HL-60 (cell line): Measurements from ENCODE around the gene TMTC4.

Source experiments
- DNase-seq, 2 experiments: peaks; one replicate each; pipeline ENCODE4 v3.0.0-alpha.2; 2010 to 2020; ENCODE audit warnings: low read depth in 1 of 2, low spot score in 1 of 2
- H3K27ac ChIP-seq: fragments of 250-450 bp; sonication (Bioruptor Pico); replicated peaks from 2 replicates; pipeline ENCODE4 v1.5.1; 2020; ENCODE audit warnings: mild to moderate bottlenecking, moderate library complexity
- H3K27me3 ChIP-seq: fragments of 250-450 bp; sonication (Bioruptor Pico); 2 replicates; pipeline ENCODE4 v1.5.1; 2021; ENCODE audit warnings: mild to moderate bottlenecking, moderate library complexity; ENCODE audit not compliant: insufficient read depth, poor library complexity, severe bottlenecking
- H3K4me3 ChIP-seq: replicated peaks from 2 replicates; pipeline ENCODE4 v1.5.1; 2011; ENCODE audit warnings: mild to moderate bottlenecking, control low read depth, low read length; ENCODE audit not compliant: insufficient read depth
- GABPA ChIP-seq: IDR thresholded peaks from 2 replicates; pipeline ENCODE4 v1.6.1; 2012; ENCODE audit warnings: low read depth
- POLR2AphosphoS5 ChIP-seq: IDR thresholded peaks from 2 replicates; pipeline ENCODE4 v1.6.1; 2012; ENCODE audit warnings: low read depth
- SPI1 ChIP-seq: IDR thresholded peaks from 2 replicates; pipeline ENCODE4 v1.6.1; 2012; ENCODE audit warnings: low read depth, mild to moderate bottlenecking, borderline replicate concordance
- TF ChIP-seq, protein P1 (sequence below): IDR thresholded peaks from 2 replicates; pipeline ENCODE4 v1.6.1; 2012; ENCODE audit warnings: low read depth; ENCODE audit not compliant: insufficient replicate concordance
- TF ChIP-seq, protein P2 (sequence below): IDR thresholded peaks from one replicate; pipeline ENCODE4 v1.5.1; 2011; ENCODE audit warnings: low read length, control low read depth, inconsistent platforms; ENCODE audit not compliant: insufficient read depth

TMTC4 gene

DNA sequence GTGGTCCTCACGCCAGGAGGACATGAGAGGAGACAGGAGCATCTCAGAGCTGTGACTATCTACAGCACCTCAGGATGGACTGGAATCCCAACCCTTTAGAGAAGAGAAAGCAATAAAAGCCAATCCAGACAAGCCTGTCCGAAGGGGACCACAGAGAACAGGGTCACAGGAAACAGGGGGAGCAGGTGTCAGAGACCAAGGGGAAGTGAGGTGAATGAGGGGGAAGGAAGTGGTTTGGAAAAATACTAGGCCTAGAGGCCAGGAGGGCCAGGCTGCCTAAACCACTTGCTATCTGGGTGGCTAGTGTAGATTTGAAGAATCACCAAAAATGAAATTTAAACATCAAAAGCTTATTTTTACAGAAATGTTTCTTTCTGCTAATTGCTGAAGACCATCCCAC, 16.2 kb downstream of the TMTC4 start:
- H3K27me3 ChIP-seq: no peaks in the 10 kb centered on the region
- H3K27ac ChIP-seq: no peak overlapping the region
- DNase-seq: peak in 1 of 2 experiments; percentile 36
- TF ChIP-seq SPI1 (peak; percentile 63; the same call in 1 of the 2 replicates), GABPA (no peak)
- no peak overlapping the region for H3K4me3 ChIP-seq

DNA sequence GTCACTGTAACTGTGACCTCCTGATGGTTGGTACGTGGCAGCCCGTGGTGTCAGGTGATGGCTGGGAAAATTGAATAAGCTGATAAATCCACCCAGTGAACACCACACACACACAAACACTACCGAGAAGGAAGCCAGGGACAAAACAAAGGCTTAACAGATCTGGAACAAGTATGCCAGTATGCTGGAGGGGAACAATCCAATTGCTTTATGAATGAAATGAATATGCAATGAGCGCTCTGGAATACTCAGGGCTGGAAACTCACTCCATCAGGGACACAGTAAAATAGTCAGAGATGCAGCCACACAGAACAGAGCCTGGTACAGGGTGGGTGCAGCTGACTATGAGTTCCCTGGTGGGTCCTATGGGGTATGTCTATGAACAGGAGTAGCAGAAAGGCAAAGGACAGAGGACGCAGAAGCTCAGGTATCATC, 16.7 kb downstream of the TMTC4 start:
- H3K27ac ChIP-seq: no peak overlapping the region
- no peak overlapping the region for H3K4me3 ChIP-seq
- H3K27me3 ChIP-seq: no peaks in the 10 kb centered on the region
- DNase-seq: no peak
- TF ChIP-seq, protein P1, sequence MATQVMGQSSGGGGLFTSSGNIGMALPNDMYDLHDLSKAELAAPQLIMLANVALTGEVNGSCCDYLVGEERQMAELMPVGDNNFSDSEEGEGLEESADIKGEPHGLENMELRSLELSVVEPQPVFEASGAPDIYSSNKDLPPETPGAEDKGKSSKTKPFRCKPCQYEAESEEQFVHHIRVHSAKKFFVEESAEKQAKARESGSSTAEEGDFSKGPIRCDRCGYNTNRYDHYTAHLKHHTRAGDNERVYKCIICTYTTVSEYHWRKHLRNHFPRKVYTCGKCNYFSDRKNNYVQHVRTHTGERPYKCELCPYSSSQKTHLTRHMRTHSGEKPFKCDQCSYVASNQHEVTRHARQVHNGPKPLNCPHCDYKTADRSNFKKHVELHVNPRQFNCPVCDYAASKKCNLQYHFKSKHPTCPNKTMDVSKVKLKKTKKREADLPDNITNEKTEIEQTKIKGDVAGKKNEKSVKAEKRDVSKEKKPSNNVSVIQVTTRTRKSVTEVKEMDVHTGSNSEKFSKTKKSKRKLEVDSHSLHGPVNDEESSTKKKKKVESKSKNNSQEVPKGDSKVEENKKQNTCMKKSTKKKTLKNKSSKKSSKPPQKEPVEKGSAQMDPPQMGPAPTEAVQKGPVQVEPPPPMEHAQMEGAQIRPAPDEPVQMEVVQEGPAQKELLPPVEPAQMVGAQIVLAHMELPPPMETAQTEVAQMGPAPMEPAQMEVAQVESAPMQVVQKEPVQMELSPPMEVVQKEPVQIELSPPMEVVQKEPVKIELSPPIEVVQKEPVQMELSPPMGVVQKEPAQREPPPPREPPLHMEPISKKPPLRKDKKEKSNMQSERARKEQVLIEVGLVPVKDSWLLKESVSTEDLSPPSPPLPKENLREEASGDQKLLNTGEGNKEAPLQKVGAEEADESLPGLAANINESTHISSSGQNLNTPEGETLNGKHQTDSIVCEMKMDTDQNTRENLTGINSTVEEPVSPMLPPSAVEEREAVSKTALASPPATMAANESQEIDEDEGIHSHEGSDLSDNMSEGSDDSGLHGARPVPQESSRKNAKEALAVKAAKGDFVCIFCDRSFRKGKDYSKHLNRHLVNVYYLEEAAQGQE: no peak
- TF ChIP-seq POLR2AphosphoS5 (no peak), GABPA (no peak), SPI1 (no peak)
- TF ChIP-seq, protein P2, sequence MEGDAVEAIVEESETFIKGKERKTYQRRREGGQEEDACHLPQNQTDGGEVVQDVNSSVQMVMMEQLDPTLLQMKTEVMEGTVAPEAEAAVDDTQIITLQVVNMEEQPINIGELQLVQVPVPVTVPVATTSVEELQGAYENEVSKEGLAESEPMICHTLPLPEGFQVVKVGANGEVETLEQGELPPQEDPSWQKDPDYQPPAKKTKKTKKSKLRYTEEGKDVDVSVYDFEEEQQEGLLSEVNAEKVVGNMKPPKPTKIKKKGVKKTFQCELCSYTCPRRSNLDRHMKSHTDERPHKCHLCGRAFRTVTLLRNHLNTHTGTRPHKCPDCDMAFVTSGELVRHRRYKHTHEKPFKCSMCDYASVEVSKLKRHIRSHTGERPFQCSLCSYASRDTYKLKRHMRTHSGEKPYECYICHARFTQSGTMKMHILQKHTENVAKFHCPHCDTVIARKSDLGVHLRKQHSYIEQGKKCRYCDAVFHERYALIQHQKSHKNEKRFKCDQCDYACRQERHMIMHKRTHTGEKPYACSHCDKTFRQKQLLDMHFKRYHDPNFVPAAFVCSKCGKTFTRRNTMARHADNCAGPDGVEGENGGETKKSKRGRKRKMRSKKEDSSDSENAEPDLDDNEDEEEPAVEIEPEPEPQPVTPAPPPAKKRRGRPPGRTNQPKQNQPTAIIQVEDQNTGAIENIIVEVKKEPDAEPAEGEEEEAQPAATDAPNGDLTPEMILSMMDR: no peak

DNA sequence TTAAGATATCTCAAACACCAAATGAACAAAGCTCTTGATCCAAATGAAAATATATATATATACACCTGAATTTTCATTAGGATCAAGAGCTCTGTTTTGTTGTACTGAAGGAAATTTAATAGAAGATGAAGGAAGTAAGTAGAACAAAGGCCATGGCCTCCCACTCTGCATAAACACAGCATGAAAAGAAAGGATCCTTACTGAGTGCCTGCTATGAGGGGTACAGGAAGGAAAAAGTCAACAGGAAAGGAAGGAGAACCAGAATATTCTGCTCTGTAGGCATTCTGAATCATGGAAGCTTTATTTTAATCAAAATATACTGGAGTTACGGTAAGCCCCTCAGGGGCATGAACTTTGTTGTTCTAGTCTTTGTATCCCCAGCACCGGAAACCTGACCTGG, 22.1 kb downstream of the TMTC4 start:
- Histone ChIP-seq H3K27ac (no peak overlapping the region), H3K27me3 (no peaks in the 10 kb centered on the region), H3K4me3 (no peak overlapping the region)
- TF ChIP-seq, protein P1: no peak
- TF ChIP-seq POLR2AphosphoS5 (no peak), GABPA (no peak), SPI1 (no peak)
- TF ChIP-seq, protein P2: no peak
- DNase-seq: no peak

DNA sequence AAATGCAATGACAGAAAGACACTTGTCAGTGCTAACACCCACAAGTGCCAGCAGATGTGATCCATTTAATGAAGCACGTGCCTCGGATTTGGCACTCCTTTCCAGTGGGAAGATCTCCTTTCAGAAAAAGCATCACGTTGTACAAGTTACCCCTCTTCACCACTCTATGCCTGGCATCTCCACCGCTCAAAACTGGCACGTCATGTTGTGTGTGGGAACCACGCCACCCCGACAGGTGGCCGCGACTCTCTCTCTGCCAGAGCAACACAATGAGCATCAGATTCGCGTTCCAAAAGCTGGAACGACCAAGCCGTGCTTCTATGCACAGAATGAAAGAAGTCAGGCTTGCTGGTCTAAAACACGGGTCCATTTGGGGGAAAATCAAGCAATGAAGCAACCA, 24.3 kb downstream of the TMTC4 start:
- TF ChIP-seq, protein P1: no peak
- TF ChIP-seq, protein P2: no peak
- TF ChIP-seq POLR2AphosphoS5: no peak
- no peak for TF ChIP-seq GABPA
- no peak for TF ChIP-seq SPI1
- DNase-seq: no peak
- no peak overlapping the region for H3K27ac ChIP-seq
- no peak overlapping the region for H3K4me3 ChIP-seq
- H3K27me3 ChIP-seq: no peaks in the 10 kb centered on the region
